Keratinocyte (primary cell): Measurements from ENCODE around the gene FZR1. TPM values are rescaled to one million over a fixed set of nuclear protein-coding genes. Genes with fewer than 3 reads are reported as not detected.
"Not testable (repeated sequence)": the region's sequence is repeated elsewhere in the genome, so short reads cannot be mapped to it uniquely, and the experiment has no call there.

Source experiments
- DNase-seq: peaks from one replicate; pipeline ENCODE4 v3.0.0-alpha.2; 2011; ENCODE audit warnings: low read depth, missing footprints, low spot score
- FAIRE-seq: peaks from 2 replicates; lab custom pipeline; 2011; peaks lifted over from hg19 to GRCh38; lab: Jason Lieb, UNC
- H2AFZ ChIP-seq: 2 replicates; pipeline ENCODE4 v1.6.0; 2012; ENCODE audit warnings: low read length, control low read depth, inconsistent platforms; ENCODE audit not compliant: control insufficient read depth
- H3K27ac ChIP-seq: 2 replicates; pipeline ENCODE4 v1.5.1; 2011; ENCODE audit warnings: low read length; ENCODE audit not compliant: control insufficient read depth, insufficient read depth
- H3K27me3 ChIP-seq: 3 replicates; pipeline ENCODE4 v1.6.0; 2011; ENCODE audit warnings: low read length; ENCODE audit not compliant: control insufficient read depth, insufficient read depth; ENCODE audit errors: extremely low read depth
- H3K36me3 ChIP-seq, 2 experiments: 2 replicates in 1 of 2; 3 replicates in 1 of 2; pipeline ENCODE4 v1.5.1; 2011; ENCODE audit warnings: low read length in 2 of 2, mild to moderate bottlenecking in 1 of 2; ENCODE audit not compliant: control insufficient read depth in 2 of 2, insufficient read depth in 2 of 2; ENCODE audit errors: extremely low read depth in 1 of 2
- H3K4me1 ChIP-seq: 3 replicates; pipeline ENCODE4 v1.5.1; 2011; ENCODE audit warnings: low read length; ENCODE audit not compliant: control insufficient read depth, insufficient read depth; ENCODE audit errors: extremely low read depth
- H3K4me2 ChIP-seq: 3 replicates; pipeline ENCODE4 v1.6.0; 2011; ENCODE audit warnings: low read depth, low read length; ENCODE audit not compliant: control insufficient read depth, insufficient read depth; ENCODE audit errors: extremely low read depth
- H3K4me3 ChIP-seq, 3 experiments: fragments of 200-600 bp in 1 of 3; sonication (generic) in 1 of 3; 2 replicates in 2 of 3; 3 replicates in 1 of 3; pipeline ENCODE4 v1.5.1; 2011 to 2016; ENCODE audit warnings: low read length in 3 of 3, mild to moderate bottlenecking in 3 of 3, control low read depth in 2 of 3, inconsistent platforms in 1 of 3, low read depth in 1 of 3, mixed read lengths in 1 of 3, mixed run types in 1 of 3, moderate library complexity in 1 of 3; ENCODE audit not compliant: control insufficient read depth in 2 of 3, insufficient read depth in 2 of 3; ENCODE audit errors: extremely low read depth in 1 of 3
- H3K79me2 ChIP-seq: 2 replicates; pipeline ENCODE4 v1.6.0; 2012; ENCODE audit warnings: low read length; ENCODE audit not compliant: control insufficient read depth, insufficient read depth
- H3K9ac ChIP-seq: 3 replicates; pipeline ENCODE4 v1.6.0; 2011; ENCODE audit warnings: low read length; ENCODE audit not compliant: control insufficient read depth, insufficient read depth; ENCODE audit errors: extremely low read depth
- H3K9me1 ChIP-seq: 3 replicates; pipeline ENCODE4 v1.6.0; 2011; ENCODE audit warnings: low read length; ENCODE audit not compliant: control insufficient read depth, insufficient read depth; ENCODE audit errors: extremely low read depth
- H3K9me3 ChIP-seq: 2 replicates; pipeline ENCODE4 v1.5.1; 2012; ENCODE audit warnings: low read depth, low read length; ENCODE audit not compliant: control insufficient read depth
- H4K20me1 ChIP-seq: 3 replicates; pipeline ENCODE4 v1.6.0; 2011; ENCODE audit warnings: low read length; ENCODE audit not compliant: control insufficient read depth, insufficient read depth; ENCODE audit errors: extremely low read depth
- CTCF ChIP-seq, 3 experiments: IDR thresholded peaks in 1 of 3; conservative IDR thresholded peaks in 1 of 3; optimal IDR thresholded peaks in 1 of 3; 2 replicates in 2 of 3; 3 replicates in 1 of 3; pipeline versions ENCODE3 to v1.5.1; 2011; ENCODE audit warnings: low read length in 3 of 3, mild to moderate bottlenecking in 3 of 3, moderate library complexity in 2 of 3, control low read depth in 1 of 3, inconsistent platforms in 1 of 3; ENCODE audit not compliant: insufficient read depth in 2 of 3; ENCODE audit errors: extremely low read depth in 1 of 3
- EZH2 ChIP-seq: IDR thresholded peaks from one replicate; pipeline ENCODE4 v1.6.1; 2012; ENCODE audit warnings: inconsistent platforms, mild to moderate bottlenecking, low read length, moderate library complexity
- dilution Hi-C: fragments of 300-500 bp; cut with MboI; formaldehyde crosslinking; loops from one replicate; pipeline ENCODE4 v1.7.0; 2020; ENCODE audit warnings: low sequenced_read_pairs; ENCODE audit not compliant: extremely low pct_ligation_motif_present
- polyA plus RNA-seq, 5 experiments: library from polyadenylated mRNA; depleted of rRNA in 3 of 5; stranded (reverse) in 3 of 5; stranded (forward) in 1 of 5; unstranded in 1 of 5; fragments of >200 nt; gene quantifications; 1 replicate in 1 of 5; 2 replicates in 3 of 5; 3 replicates in 1 of 5; pipeline versions ENCODE4 v1.2.1 to v1.2.3, GENCODE V29; 2011 to 2012; ENCODE audit warnings: missing spikeins in 2 of 5, low read depth in 1 of 5, low replicate concordance in 1 of 5

Gene FZR1
- polyA plus RNA-seq, 1 donor (not counting 4 experiments of a cell fraction or from before 2014, with no cell fraction given) = 23.3 TPM

- no peak for TF ChIP-seq CTCF (optimal IDR thresholded peaks at IDR 0.05 in 1 of 3, IDR thresholded peaks at IDR 0.05 in 1 of 3, conservative IDR thresholded peaks at IDR 0.05 in 1 of 3; ENCODE audit: extremely low read depth in 1 of 3, insufficient read depth in 2 of 3, low read length in 3 of 3)
- TF ChIP-seq EZH2 = no peak
- H4K20me1 ChIP-seq = no peaks in the 10 kb centered on the region
- H3K27me3 ChIP-seq = peaks cover 3% of the 10 kb centered on the region
- no peaks in the 10 kb centered on the region for H3K9me3 ChIP-seq
- no peaks in the 10 kb centered on the region for H3K79me2 ChIP-seq
- dilution Hi-C loops = no loop called here
- H2AFZ ChIP-seq = no peak overlapping the region
- DNase-seq (no peak), FAIRE-seq (no peak)
- H3K4me1 ChIP-seq = peaks cover 11% of the 10 kb centered on the region
- H3K9ac ChIP-seq = no peak overlapping the region
- no peaks in the 10 kb centered on the region for H3K9me1 ChIP-seq
- no peak overlapping the region for H3K27ac ChIP-seq
- peaks cover 2 to 3% of the 10 kb centered on the region in 2 experiments for H3K36me3 ChIP-seq
- no peak overlapping the region for H3K4me2 ChIP-seq
- H3K4me3 ChIP-seq = peak overlapping the region in 1 of 3 experiments; percentile 57
These were observed 72.3 kb downstream of the FZR1 start for GRCh38 chr19:3578390-3578789.

GRCh38 chr19:3580156-3580934, 74.2 kb downstream of the FZR1 start:
- H3K27me3 ChIP-seq = peaks cover 11% of the 10 kb centered on the region
- H3K27ac ChIP-seq = no peak overlapping the region
- FAIRE-seq (no peak), DNase-seq (no peak)
- dilution Hi-C loops = no loop called here
- no peak for TF ChIP-seq CTCF (optimal IDR thresholded peaks at IDR 0.05 in 1 of 3, IDR thresholded peaks at IDR 0.05 in 1 of 3, conservative IDR thresholded peaks at IDR 0.05 in 1 of 3; ENCODE audit: extremely low read depth in 1 of 3, insufficient read depth in 2 of 3, low read length in 3 of 3)
- TF ChIP-seq EZH2 = no peak
- no peak overlapping the region for H3K4me3 ChIP-seq
- H3K36me3 ChIP-seq = peaks cover 0 to 2% of the 10 kb centered on the region in 2 experiments
- H4K20me1 ChIP-seq = no peaks in the 10 kb centered on the region
- H3K9ac ChIP-seq = no peak overlapping the region
- no peaks in the 10 kb centered on the region for H3K9me1 ChIP-seq
- no peak overlapping the region for H3K4me2 ChIP-seq
- no peaks in the 10 kb centered on the region for H3K9me3 ChIP-seq
- no peak overlapping the region for H2AFZ ChIP-seq
- no peaks in the 10 kb centered on the region for H3K79me2 ChIP-seq
- H3K4me1 ChIP-seq = peaks cover 11% of the 10 kb centered on the region

- H3K27me3 ChIP-seq = peaks cover 25% of the 10 kb centered on the region
- H3K4me2 ChIP-seq, H3K4me3 ChIP-seq, H3K36me3 ChIP-seq, H3K27ac ChIP-seq, H3K9me3 ChIP-seq, H2AFZ ChIP-seq, H3K79me2 ChIP-seq, H3K4me1 ChIP-seq, DNase-seq, H3K9ac ChIP-seq, H3K9me1 ChIP-seq, FAIRE-seq, H4K20me1 ChIP-seq, dilution Hi-C loops: not testable (repeated sequence)
These were observed 75.7 kb downstream of the FZR1 start for GRCh38 chr19:3581792-3582191.
